ENCODE data around the gene POLL.

Gene POLL

DNA sequence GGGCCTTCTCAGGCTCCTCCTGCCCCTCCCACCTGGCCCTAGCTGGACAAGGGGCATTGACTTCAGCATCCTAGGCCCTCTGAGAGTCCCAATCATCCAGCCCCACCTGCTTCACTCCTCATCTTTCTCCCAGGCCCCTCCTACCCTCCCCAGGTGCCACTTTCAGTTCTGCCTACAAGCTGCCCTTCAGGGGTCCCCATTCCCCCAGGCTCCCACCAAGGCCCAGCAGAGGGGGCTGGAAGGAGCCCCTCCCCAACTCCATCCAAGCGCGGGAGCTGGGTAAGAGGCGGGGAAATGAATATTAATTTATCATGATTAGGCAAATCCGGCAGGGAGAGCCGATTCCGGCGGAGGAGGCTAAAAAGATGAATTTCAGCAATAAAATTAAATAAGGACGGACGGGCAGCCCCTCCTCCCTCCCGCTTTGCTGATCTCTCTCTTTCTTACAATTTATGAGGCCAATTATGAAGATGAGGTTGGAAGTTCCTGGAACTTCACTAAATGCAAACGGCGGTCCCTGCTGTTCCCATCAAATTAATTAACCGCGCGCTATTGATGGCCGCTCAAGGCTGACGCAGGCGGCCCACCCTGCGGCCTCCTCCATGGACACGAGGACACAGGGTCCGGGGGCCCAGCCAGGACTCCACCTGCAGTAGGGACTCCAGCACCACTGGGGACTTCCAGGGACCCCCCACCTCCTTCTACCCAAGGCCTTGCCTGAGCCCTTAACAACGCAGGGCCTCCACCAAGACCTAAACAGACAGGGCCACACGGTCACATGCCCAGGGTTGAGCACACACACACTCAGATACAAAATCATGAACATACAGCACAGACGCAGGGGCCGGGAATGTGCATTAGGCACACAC is 13.9 kb downstream of the POLL start:
- no peak for DNase-seq (ENCODE audit: low read depth in 2 of 2)

- no peak for DNase-seq (ENCODE audit: low read depth in 2 of 2)
Measured at GRCh38 chr10:101572785-101573184, 15.3 kb downstream of the POLL start.

- no peak for DNase-seq (ENCODE audit: low read depth in 2 of 2)
Measured at GRCh38 chr10:101572126-101572525, 15.9 kb downstream of the POLL start.

DNA sequence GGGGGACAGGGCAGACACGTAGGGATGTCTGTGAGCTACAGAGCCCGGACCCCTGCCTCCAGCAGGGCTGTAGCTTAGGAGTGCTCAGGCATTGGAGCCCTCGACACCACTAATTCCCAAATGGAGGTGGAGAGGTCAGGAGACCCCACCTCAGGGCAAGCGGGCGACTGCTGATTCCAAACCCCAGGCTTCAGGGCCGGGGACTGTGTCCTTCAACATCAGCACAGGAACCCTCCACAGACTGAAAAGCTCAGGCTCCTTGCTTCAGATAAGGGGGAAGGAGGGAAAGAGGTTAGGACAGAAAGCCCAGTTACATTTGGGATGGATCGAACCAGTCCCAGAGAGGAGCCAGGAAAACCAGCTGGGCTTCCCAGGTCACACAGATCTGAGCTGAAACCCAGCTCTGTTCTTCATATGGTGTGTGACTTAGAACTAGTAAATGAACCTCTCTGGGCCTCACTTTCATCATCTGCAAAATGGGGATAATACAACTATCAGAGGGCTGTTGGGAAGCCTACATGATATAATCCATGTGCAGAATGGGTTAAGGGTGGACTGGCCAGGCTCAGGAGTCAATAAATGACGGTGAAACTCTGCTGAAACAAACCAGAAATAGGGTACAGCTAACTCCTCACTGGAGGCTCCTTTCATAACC is 16.7 kb downstream of the POLL start:
- DNase-seq (ENCODE audit: low read depth in 2 of 2), result no peak

GRCh38 chr10:101570428-101571270 is 17.4 kb downstream of the POLL start:
- DNase-seq (ENCODE audit: low read depth in 2 of 2), result no peak

- peak; percentile 69 to 84 for DNase-seq (ENCODE audit: low read depth in 2 of 2)
Measured at GRCh38 chr10:101569622-101570427, 18.2 kb downstream of the POLL start.

GRCh38 chr10:101569323-101569621 is 18.8 kb downstream of the POLL start:
- DNase-seq (ENCODE audit: low read depth in 2 of 2), result no peak

GRCh38 chr10:101568054-101568745 is 19.9 kb downstream of the POLL start:
- DNase-seq (ENCODE audit: low read depth in 2 of 2), result no peak

GRCh38 chr10:101567165-101568006 is 20.7 kb downstream of the POLL start:
- DNase-seq (ENCODE audit: low read depth in 2 of 2), result no peak

- no peak for DNase-seq (ENCODE audit: low read depth in 2 of 2)
Measured at GRCh38 chr10:101566333-101567164, 21.5 kb downstream of the POLL start.

GRCh38 chr10:101565936-101566332 is 22.1 kb downstream of the POLL start:
- no peak for DNase-seq (ENCODE audit: low read depth in 2 of 2)

GRCh38 chr10:101565370-101565900 is 22.6 kb downstream of the POLL start:
- no peak for DNase-seq (ENCODE audit: low read depth in 2 of 2)

- DNase-seq (ENCODE audit: low read depth in 2 of 2), result no peak
Measured at GRCh38 chr10:101564490-101564991, 23.5 kb downstream of the POLL start.

DNA sequence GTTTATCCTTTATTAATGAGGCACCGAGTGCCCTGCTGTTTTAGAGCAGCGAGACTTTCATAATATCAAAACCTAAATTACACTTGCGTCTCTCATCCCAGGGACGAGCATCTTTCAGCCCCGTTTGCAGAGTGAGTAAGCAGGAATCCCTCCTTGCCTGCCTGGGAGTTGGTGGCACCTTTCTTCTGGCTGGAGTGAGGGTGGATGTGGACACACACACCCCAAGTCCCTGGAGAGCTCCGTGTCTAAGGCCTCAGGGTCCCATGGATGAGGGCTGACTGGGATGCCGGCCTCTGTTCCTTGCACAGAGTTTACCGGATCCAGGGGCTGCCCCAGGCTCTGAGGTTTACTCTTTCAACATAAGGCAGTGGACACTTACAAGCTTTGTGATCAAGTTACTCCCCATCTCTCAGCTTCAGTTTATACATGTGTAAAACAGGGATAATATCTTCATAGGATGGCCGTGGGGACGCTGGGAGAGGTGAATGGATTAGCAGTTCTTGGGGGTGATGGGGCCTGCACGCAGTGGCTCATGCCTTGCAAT is 24.5 kb downstream of the POLL start:
- no peak for DNase-seq (ENCODE audit: low read depth in 2 of 2)

GRCh38 chr10:101563007-101563406 is 25.1 kb downstream of the POLL start:
- DNase-seq (ENCODE audit: low read depth in 2 of 2), result no peak

GRCh38 chr10:101562231-101562630 is 25.8 kb downstream of the POLL start:
- DNase-seq (ENCODE audit: low read depth in 2 of 2), result no peak

GRCh38 chr10:101561068-101561915 is 26.8 kb downstream of the POLL start:
- no peak for DNase-seq (ENCODE audit: low read depth in 2 of 2)

All from stimulated activated CD4-positive, alpha-beta T cell treated with anti-CD3 and anti-CD28 coated beads, Interleukin-4, amount 100 ng/mL, for 48 hours (primary cell).